ENCODE data around the gene TSPEAR. TPM values are rescaled to one million over a fixed set of nuclear protein-coding genes. Genes with fewer than 3 reads are reported as not detected.
A peak's percentile ranks its signal among the peaks of the same experiment; 100 is the strongest.

Gene TSPEAR
- total and polyA plus RNA-seq, 2 of the 13 experiments (the other 11 are each of a cell fraction or from before 2014, with no cell fraction given): 0.07 to 0.32 TPM

GRCh38 chr21:44507673-44508425 is 203.5 kb downstream of the TSPEAR start:
- DNase-seq (ENCODE audit: low spot score): no peak
- in situ Hi-C loops (cut with HindIII; ENCODE audit: extremely low pct_ligation_motif_present, low pct_unique_long_range_greater_than_20kb) (loop anchor here (5.0 kb wide), 1 partner anchor 229 kb away; no protein-coding TSS in a partner anchor), intact Hi-C loops (cut with micrococcal nuclease; ENCODE audit: unreplicated experiment) (no loop called here)
- POLR2A ChIA-PET: interaction anchor here (0.7 kb wide), 1 partner anchor 10 kb away, joined by 3 read pairs; no protein-coding TSS in a partner anchor
- Histone ChIP-seq H3K27me3 (ENCODE audit: control insufficient read depth in 1 of 2, insufficient read depth in 2 of 2, low read length in 2 of 2) (no peaks in the 10 kb centered on the region; a peak in 1 of 5 replicates), H4K20me1 (ENCODE audit: insufficient read depth, low read length) (no peaks in the 10 kb centered on the region), H3K27ac (ENCODE audit: extremely low read length, insufficient read depth, low read length) (peak overlapping the region; percentile 91), H3K36me3 (replicated peaks in 1 of 2; ENCODE audit: control insufficient read depth in 1 of 2, insufficient read depth in 2 of 2, low read length in 2 of 2) (peaks cover 14 to 19% of the 10 kb centered on the region in 2 experiments), H3K4me3 (replicated peaks in 1 of 3; ENCODE audit: insufficient read depth in 1 of 3, low read depth in 2 of 3, low read length in 3 of 3) (peak overlapping the region; percentile 57 to 77 (median 67)), H3K9ac (ENCODE audit: insufficient read depth, low read depth, low read length) (peak overlapping the region; percentile 83), H3K79me2 (ENCODE audit: insufficient read depth, low read length) (peaks cover 25% of the 10 kb centered on the region), H3K4me1 (ENCODE audit: insufficient read depth, low read length) (peaks cover 61% of the 10 kb centered on the region), H3K4me2 (ENCODE audit: low read depth, low read length) (peak overlapping the region; percentile 98), H2AFZ (ENCODE audit: low read length) (no peak overlapping the region), H3K9me3 (ENCODE audit: low read length) (no peaks in the 10 kb centered on the region)
- ATAC-seq: no peak
- BruUV-seq (replicated peaks): no TSS peak
- WGBS (ENCODE audit: low lambda C conversion rate): 85% methylated on average over 25 of the region's 26 CpGs
- TF ChIP-seq, protein P1, sequence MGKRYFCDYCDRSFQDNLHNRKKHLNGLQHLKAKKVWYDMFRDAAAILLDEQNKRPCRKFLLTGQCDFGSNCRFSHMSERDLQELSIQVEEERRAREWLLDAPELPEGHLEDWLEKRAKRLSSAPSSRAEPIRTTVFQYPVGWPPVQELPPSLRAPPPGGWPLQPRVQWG (CRISPR knock-in tag; IDR thresholded peaks at IDR 0.05; ENCODE audit: borderline replicate concordance, low read depth): no peak
- TF ChIP-seq CHD4 (IDR thresholded peaks at IDR 0.05; ENCODE audit: borderline replicate concordance, low read length) (no peak), ZNF747 (CRISPR knock-in tag; IDR thresholded peaks at IDR 0.05; ENCODE audit: borderline replicate concordance) (0 out of 2 replicates have a peak, but pooled peaks have one; percentile 2), ZNF383 (CRISPR knock-in tag; IDR thresholded peaks at IDR 0.05; ENCODE audit: borderline replicate concordance) (no peak), THAP7 (CRISPR knock-in tag; IDR thresholded peaks at IDR 0.05) (no peak)
- FAIRE-seq: no peak
- CTCF ChIA-PET (ENCODE audit: low intra/inter-chr PET ratio, low total read pairs): no interaction called here
